B cell (primary cell): Measurements from ENCODE around the gene CAPZB. TPM values are rescaled to one million over a fixed set of nuclear protein-coding genes. Genes with fewer than 3 reads are reported as not detected.

ENCODE experiments used
- ATAC-seq: fragments of 200-7000 bp; cut with Tn5 transposase; one replicate; pipeline ENCODE4 v1.10.0; 2021; ENCODE audit warnings: low read depth, mild to moderate bottlenecking, moderate number of reproducible peaks, moderate library complexity
- CTCF ChIA-PET: fragments of 350-600 bp; sonication (Branson Sonifier 250); formaldehyde crosslinking; loops from one replicate; lab custom pipeline; 2021; ENCODE audit warnings: antibody characterized with exemption, inconsistent platforms; lab: Charles Lee
- POLR2A ChIA-PET: fragments of 350-600 bp; sonication (Branson Sonifier 250); formaldehyde crosslinking; loops from one replicate; lab custom pipeline; 2021; ENCODE audit warnings: antibody characterized with exemption; lab: Charles Lee
- DNase-seq: peaks from one replicate; pipeline ENCODE4 v3.0.0; 2013
- H2AFZ ChIP-seq: 2 replicates; pipeline ENCODE4 v1.6.1; 2012; ENCODE audit warnings: mild to moderate bottlenecking, low read depth, low read length; ENCODE audit not compliant: insufficient read depth, poor library complexity, severe bottlenecking
- H3K27ac ChIP-seq, 2 donors: 1 replicate in 1 of 2; 2 replicates in 1 of 2; pipeline ENCODE4 v1.5.1; 2012 to 2013; ENCODE audit warnings: low read length in 2 of 2, mild to moderate bottlenecking in 2 of 2, moderate library complexity in 1 of 2
- H3K27me3 ChIP-seq, 4 experiments: fragments of 200-600 bp in 1 of 4; sonication (generic) in 1 of 4; replicated peaks in 1 of 4; 1 replicate in 2 of 4; 2 replicates in 2 of 4; pipeline versions ENCODE4 v1.6.1 to v1.7.0; 2013 to 2016; ENCODE audit warnings: low read length in 3 of 4, mild to moderate bottlenecking in 2 of 4, mixed read lengths in 1 of 4, moderate library complexity in 1 of 4; ENCODE audit not compliant: insufficient read depth in 4 of 4, control insufficient read depth in 3 of 4; ENCODE audit errors: control extremely low read depth in 1 of 4
- H3K36me3 ChIP-seq, 2 experiments: replicated peaks in 1 of 2; 1 replicate in 1 of 2; 2 replicates in 1 of 2; pipeline versions ENCODE4 v1.6.1 to v1.7.1; 2013; ENCODE audit warnings: low read length in 1 of 2; ENCODE audit not compliant: insufficient read depth in 2 of 2, control insufficient read depth in 1 of 2; ENCODE audit errors: control extremely low read depth in 1 of 2, extremely low read depth in 1 of 2
- H3K4me1 ChIP-seq, 2 donors: fragments of 200-600 bp in 1 of 2; sonication (generic) in 1 of 2; 1 replicate in 1 of 2; 2 replicates in 1 of 2; pipeline versions ENCODE4 v1.5.1 to v1.6.1; 2013 to 2017; ENCODE audit warnings: low read length in 2 of 2; ENCODE audit not compliant: control insufficient read depth in 2 of 2, insufficient read depth in 2 of 2
- H3K4me2 ChIP-seq: replicated peaks from 2 replicates; pipeline ENCODE3; 2012; ENCODE audit warnings: mild to moderate bottlenecking, low read depth, low read length; ENCODE audit not compliant: poor library complexity, severe bottlenecking
- H3K4me3 ChIP-seq, 5 experiments: fragments of 200-600 bp in 1 of 5; sonication (generic) in 1 of 5; 1 replicate in 3 of 5; 2 replicates in 2 of 5; pipeline versions ENCODE4 v1.5.1 to v1.7.0; 2011 to 2016; ENCODE audit warnings: low read length in 4 of 5, mild to moderate bottlenecking in 4 of 5, low read depth in 2 of 5, control low read depth in 1 of 5, moderate library complexity in 1 of 5; ENCODE audit not compliant: insufficient read depth in 1 of 5; ENCODE audit errors: control extremely low read depth in 1 of 5, extremely low read depth in 1 of 5
- H3K79me2 ChIP-seq: fragments of 200-600 bp; sonication (generic); one replicate; pipeline ENCODE4 v1.6.0; 2016; ENCODE audit warnings: low read length; ENCODE audit not compliant: control insufficient read depth, insufficient read depth
- H3K9ac ChIP-seq: fragments of 200-600 bp; sonication (generic); 2 replicates; pipeline ENCODE4 v1.6.1; 2017; ENCODE audit warnings: mild to moderate bottlenecking, low read length, moderate library complexity
- H3K9me3 ChIP-seq, 3 donors: one replicate each; pipeline versions ENCODE4 v1.6.1 to v1.7.1; 2013; ENCODE audit warnings: low read length in 2 of 3; ENCODE audit not compliant: control insufficient read depth in 2 of 3, insufficient read depth in 1 of 3; ENCODE audit errors: control extremely low read depth in 1 of 3
- H4K20me1 ChIP-seq: 2 replicates; pipeline ENCODE4 v1.6.0; 2012; ENCODE audit warnings: mild to moderate bottlenecking, low read length; ENCODE audit not compliant: insufficient read depth, control insufficient read depth, poor library complexity, severe bottlenecking
- H3K27ac Mint-ChIP-seq: one replicate; pipeline ENCODE4 v1.8.0; 2021; ENCODE audit warnings: mixed read lengths
- H3K27me3 Mint-ChIP-seq: one replicate; pipeline ENCODE4 v1.8.0; 2021; ENCODE audit warnings: mixed read lengths
- H3K4me1 Mint-ChIP-seq: one replicate; pipeline ENCODE4 v1.8.0; 2021; ENCODE audit warnings: mixed read lengths
- H3K4me3 Mint-ChIP-seq: one replicate; pipeline ENCODE4 v1.8.0; 2021; ENCODE audit warnings: mixed read lengths
- H3K9me3 Mint-ChIP-seq: one replicate; pipeline ENCODE4 v1.8.0; 2022; ENCODE audit warnings: mixed read lengths; ENCODE audit not compliant: insufficient read depth
- EZH2 ChIP-seq: IDR thresholded peaks from 2 replicates; pipeline ENCODE4 v1.6.1; 2012; ENCODE audit warnings: borderline replicate concordance, low read depth, mild to moderate bottlenecking, moderate library complexity, low read length; ENCODE audit not compliant: insufficient read depth, poor library complexity, severe bottlenecking
- WGBS: methylation state at CpG from one replicate; pipeline ENCODE4 v1.1.5; 2013; ENCODE audit warnings: missing lambda C conversion rate; ENCODE audit not compliant: insufficient coverage; 5-methylcytosine and 5-hydroxymethylcytosine counted together
- intact Hi-C: fragments of 100-400 bp; cut with micrococcal nuclease; formaldehyde crosslinking; loops from one replicate; pipeline ENCODE4 v1.10.0; 2022
- polyA plus RNA-seq: library from polyadenylated mRNA; depleted of rRNA; stranded (reverse); fragments of >200 nt; gene quantifications from 2 replicates; pipeline ENCODE4 v1.2.3, GENCODE V29; 2012
- total RNA-seq, 2 donors: library from RNA; stranded (reverse); fragments of 120-200 nt in 1 of 2; gene quantifications; 1 replicate in 1 of 2; 2 replicates in 1 of 2; pipeline versions ENCODE4 v1.2.3 to v1.2.4, GENCODE V29; 2013 to 2022
- TF ChIP-seq, protein P1 (sequence below): fragments of 200-600 bp; IDR thresholded peaks from one replicate; pipeline ENCODE4 v1.8.0; 2022; ENCODE audit warnings: antibody characterized with exemption, mild to moderate bottlenecking

CAPZB gene
- total and polyA plus RNA-seq, 2 donors (not counting 1 experiment from before 2014, with no cell fraction given) = 126 to 193 TPM

DNA sequence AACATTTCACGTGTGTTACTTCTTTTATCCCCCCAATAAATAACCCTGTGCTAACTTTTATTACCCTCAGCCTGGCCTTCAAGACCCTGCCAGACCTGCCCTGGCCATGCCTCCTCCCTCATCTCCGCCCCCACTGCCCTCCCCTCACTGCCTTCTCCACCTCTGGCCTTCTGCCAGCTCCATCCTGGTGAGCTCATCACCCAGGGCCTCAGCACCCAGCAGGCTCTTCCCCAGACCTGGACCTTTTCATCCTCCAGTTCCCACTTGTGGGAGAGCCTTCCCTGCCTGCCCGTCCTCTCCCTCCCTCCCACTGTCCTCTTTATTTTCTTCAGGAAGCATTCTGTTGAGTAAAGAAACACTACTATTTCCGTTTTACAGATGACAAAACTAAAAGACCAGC, 101.2 kb downstream of the CAPZB start:
- peaks cover 13 to 58% of the 10 kb centered on the region in 2 experiments for H3K36me3 ChIP-seq
- H3K27me3 Mint-ChIP-seq = no peaks in the 10 kb centered on the region
- H3K9me3 Mint-ChIP-seq = no peaks in the 10 kb centered on the region
- peaks cover 72% of the 10 kb centered on the region for H4K20me1 ChIP-seq
- no peak overlapping the region for H3K4me2 ChIP-seq
- TF ChIP-seq, protein P1, sequence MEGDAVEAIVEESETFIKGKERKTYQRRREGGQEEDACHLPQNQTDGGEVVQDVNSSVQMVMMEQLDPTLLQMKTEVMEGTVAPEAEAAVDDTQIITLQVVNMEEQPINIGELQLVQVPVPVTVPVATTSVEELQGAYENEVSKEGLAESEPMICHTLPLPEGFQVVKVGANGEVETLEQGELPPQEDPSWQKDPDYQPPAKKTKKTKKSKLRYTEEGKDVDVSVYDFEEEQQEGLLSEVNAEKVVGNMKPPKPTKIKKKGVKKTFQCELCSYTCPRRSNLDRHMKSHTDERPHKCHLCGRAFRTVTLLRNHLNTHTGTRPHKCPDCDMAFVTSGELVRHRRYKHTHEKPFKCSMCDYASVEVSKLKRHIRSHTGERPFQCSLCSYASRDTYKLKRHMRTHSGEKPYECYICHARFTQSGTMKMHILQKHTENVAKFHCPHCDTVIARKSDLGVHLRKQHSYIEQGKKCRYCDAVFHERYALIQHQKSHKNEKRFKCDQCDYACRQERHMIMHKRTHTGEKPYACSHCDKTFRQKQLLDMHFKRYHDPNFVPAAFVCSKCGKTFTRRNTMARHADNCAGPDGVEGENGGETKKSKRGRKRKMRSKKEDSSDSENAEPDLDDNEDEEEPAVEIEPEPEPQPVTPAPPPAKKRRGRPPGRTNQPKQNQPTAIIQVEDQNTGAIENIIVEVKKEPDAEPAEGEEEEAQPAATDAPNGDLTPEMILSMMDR = no peak
- TF ChIP-seq EZH2 = no peak
- peaks cover 0 to 8% of the 10 kb centered on the region in 2 donors for H3K4me1 ChIP-seq
- H3K4me1 Mint-ChIP-seq = peaks cover 22% of the 10 kb centered on the region
- ATAC-seq (no peak), DNase-seq (no peak)
- 96% methylated on average over 3 of the region's 4 CpGs for WGBS
- no peak overlapping the region for H3K27ac Mint-ChIP-seq
- H2AFZ ChIP-seq = no peak overlapping the region
- no peak overlapping the region for H3K27ac ChIP-seq
- H3K9me3 ChIP-seq = no peaks in the 10 kb centered on the region
- H3K4me3 ChIP-seq = no peak overlapping the region
- no peak overlapping the region for H3K4me3 Mint-ChIP-seq
- POLR2A ChIA-PET = no interaction called here
- CTCF ChIA-PET = no interaction called here
- no peak overlapping the region for H3K9ac ChIP-seq
- H3K79me2 ChIP-seq = peaks cover 90% of the 10 kb centered on the region
- H3K27me3 ChIP-seq = no peaks in the 10 kb centered on the region
- intact Hi-C loops = no loop called here

DNA sequence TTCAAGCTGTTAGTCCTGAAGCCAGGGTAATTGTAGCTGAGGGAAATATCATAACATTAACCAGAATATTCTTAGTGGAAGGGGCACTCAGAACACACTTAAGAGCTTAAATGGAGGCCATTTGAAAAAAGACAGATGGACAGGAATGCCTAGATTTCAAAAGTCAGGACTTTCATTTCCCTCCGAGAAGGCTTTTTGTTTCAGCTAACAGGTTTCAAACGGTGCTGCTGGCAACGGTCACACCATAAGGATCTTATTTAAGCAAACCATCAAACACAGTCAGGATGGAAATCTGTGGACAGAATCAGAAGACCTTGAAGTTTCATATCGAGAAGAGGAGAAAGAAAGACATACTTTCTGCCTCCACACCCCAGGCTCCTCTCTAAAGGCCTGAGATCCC, 103.1 kb downstream of the CAPZB start:
- POLR2A ChIA-PET = no interaction called here
- peaks cover 86% of the 10 kb centered on the region for H3K79me2 ChIP-seq
- ATAC-seq = no peak
- no peaks in the 10 kb centered on the region for H3K27me3 ChIP-seq
- H3K27me3 Mint-ChIP-seq = no peaks in the 10 kb centered on the region
- DNase-seq = no peak
- H2AFZ ChIP-seq = no peak overlapping the region
- H3K9me3 ChIP-seq = no peaks in the 10 kb centered on the region
- peaks cover 8% of the 10 kb centered on the region for H3K4me1 Mint-ChIP-seq
- intact Hi-C loops = no loop called here
- H3K36me3 ChIP-seq = peaks cover 13 to 75% of the 10 kb centered on the region in 2 experiments
- H3K9me3 Mint-ChIP-seq = no peaks in the 10 kb centered on the region
- no peak overlapping the region for H3K4me3 ChIP-seq
- H3K27ac ChIP-seq = no peak overlapping the region
- no peaks in the 10 kb centered on the region for H3K4me1 ChIP-seq
- H3K9ac ChIP-seq = no peak overlapping the region
- H4K20me1 ChIP-seq = peaks cover 63% of the 10 kb centered on the region
- 80% methylated on average over 1 of the region's 4 CpGs for WGBS
- H3K4me3 Mint-ChIP-seq = no peak overlapping the region
- TF ChIP-seq, protein P1 = no peak
- TF ChIP-seq EZH2 = no peak
- no peak overlapping the region for H3K4me2 ChIP-seq
- CTCF ChIA-PET = no interaction called here
- no peak overlapping the region for H3K27ac Mint-ChIP-seq
